HG03060 (cell line): ENCODE results near the gene BRPF1.
A peak's percentile ranks its signal among the peaks of the same experiment; 100 is the strongest.

Source experiments
- ATAC-seq: cut with Tn5 transposase; IDR thresholded peaks from one replicate; pipeline ENCODE4 v1.9.1; 2021; ENCODE audit warnings: low read depth, moderate number of reproducible peaks; ENCODE audit not compliant: unreplicated experiment

BRPF1 gene, protein sequence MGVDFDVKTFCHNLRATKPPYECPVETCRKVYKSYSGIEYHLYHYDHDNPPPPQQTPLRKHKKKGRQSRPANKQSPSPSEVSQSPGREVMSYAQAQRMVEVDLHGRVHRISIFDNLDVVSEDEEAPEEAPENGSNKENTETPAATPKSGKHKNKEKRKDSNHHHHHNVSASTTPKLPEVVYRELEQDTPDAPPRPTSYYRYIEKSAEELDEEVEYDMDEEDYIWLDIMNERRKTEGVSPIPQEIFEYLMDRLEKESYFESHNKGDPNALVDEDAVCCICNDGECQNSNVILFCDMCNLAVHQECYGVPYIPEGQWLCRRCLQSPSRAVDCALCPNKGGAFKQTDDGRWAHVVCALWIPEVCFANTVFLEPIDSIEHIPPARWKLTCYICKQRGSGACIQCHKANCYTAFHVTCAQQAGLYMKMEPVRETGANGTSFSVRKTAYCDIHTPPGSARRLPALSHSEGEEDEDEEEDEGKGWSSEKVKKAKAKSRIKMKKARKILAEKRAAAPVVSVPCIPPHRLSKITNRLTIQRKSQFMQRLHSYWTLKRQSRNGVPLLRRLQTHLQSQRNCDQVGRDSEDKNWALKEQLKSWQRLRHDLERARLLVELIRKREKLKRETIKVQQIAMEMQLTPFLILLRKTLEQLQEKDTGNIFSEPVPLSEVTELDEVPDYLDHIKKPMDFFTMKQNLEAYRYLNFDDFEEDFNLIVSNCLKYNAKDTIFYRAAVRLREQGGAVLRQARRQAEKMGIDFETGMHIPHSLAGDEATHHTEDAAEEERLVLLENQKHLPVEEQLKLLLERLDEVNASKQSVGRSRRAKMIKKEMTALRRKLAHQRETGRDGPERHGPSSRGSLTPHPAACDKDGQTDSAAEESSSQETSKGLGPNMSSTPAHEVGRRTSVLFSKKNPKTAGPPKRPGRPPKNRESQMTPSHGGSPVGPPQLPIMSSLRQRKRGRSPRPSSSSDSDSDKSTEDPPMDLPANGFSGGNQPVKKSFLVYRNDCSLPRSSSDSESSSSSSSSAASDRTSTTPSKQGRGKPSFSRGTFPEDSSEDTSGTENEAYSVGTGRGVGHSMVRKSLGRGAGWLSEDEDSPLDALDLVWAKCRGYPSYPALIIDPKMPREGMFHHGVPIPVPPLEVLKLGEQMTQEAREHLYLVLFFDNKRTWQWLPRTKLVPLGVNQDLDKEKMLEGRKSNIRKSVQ (N-terminal part only)

DNA sequence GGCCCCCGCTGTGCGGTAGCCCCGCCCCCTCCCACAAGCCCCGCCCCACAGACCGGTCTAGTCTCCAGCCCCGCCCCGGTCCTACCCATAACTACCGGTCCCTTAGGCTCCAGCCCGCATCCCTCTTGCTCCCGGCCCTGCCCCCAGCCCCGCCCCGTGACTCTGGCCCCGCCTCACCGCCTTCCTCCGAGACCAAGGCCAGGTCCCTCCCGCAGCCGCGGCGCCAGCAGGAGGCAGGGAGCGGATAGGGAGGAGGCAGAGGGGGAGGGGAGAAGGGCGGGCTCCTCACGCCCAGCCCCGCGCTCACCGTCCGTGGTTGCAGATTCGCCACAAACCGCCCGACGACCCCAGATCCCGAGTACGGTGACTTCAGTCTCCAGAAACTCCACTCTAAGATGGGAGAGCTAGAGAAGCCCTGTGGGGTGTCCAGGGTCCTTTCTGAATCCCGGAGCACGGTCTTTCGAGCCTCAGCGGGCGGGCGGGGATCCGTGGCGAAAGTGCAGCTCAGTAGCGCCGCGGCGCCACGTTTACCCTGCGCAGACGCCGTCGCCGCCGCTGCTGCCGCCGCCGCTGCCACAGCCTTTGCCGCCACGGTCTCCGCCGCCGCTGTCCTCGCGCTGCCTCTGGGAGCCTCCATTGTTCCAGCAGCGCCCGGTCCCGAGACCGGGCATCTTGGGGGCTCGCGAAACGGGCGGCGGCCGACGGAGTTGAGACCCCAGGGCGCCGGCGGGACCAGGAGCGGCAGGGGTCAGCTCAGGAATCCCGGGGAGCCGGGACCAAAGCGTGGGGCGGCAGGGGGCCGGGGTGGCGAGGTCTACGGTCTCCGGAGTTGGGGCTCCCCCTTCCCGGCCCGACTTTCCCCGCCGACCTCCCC is at the start of gene BRPF1:
TSS of gene BRPF1 (plus strand) at position 530 of the 874 bp plus-strand sequence. CDS start 2,406 bp downstream, outside the sequence.
- peak; percentile 54 for ATAC-seq

DNA sequence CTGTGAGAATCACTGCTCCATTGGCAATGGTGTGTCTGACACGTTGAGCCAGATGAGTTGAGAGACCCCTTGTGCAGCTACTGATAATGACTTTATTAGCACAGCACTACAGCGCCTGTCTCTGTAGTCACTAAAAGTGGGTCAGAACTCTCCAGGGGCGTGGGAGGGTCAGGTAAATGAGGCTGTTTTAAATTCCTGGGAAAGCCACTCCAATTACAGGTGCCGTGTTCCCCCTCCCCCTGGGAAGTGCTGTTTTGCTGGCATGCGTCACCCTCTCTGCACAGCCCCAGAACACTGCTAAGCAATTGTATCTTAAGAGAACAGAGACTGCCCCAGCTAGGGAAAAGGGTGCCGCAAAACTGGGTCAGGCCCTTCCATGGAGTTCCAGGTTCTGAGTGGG is 49.4 kb upstream of the BRPF1 start:
- no peak for ATAC-seq

DNA sequence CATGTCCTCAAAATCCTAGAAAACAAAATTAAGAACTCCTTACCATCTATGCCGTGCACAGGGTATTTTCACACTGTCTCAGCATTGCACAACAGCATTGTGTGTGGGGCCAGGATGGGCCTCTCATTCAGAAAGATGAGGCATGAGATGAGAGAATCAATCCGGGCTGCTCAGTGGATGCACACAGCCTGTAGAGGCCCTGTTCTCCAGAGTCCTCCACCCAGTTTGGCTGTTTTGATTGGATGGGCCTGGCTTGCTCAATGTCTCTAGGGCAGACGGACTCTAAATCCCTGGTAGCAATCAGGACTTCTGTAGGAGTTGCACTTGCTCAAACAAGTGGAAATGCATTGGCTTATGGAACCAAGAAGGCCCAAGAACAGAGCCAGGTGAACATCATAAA is 48.1 kb upstream of the BRPF1 start:
- ATAC-seq, result no peak

DNA sequence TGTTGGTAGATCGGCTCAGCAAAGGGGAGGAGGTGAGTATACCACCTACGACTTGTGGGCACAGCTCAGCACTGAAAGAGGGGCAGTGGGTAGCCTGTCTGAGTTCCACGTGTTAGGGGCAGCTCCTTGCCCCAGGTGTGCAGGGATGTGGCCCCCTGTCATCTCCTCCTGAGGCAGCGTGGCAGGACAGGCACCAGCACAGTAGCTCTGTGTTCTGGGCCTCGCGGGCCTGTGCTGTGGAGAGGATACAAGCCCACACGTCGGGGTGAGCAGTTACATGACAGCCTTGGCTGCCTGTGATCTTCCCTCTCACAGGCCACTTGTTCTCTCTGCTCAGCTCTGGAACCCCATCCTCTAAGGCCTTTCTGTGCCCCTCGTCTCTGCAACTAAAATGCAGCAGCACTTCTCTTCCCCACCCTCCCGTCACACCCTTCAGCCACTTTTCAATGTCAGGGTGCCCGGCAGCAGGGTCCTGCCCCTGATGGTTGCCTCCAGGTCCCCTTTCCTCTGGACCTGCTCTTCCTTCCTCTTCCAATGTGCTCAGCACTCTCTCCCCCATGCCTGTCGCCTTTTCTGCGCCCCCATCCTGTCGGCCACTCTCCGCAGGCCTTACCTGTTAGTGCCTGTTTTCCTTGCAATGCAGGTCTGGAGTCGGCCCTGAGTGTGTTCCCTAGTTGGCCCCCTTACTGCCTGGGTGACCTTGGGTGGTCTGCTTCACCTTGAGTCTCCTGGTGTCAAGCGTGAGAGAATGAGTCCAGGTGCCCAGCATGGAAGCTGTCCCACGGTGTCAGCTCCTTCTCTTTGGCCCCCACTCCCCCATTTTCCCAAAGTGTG is 46.1 kb upstream of the BRPF1 start:
- no peak for ATAC-seq

DNA sequence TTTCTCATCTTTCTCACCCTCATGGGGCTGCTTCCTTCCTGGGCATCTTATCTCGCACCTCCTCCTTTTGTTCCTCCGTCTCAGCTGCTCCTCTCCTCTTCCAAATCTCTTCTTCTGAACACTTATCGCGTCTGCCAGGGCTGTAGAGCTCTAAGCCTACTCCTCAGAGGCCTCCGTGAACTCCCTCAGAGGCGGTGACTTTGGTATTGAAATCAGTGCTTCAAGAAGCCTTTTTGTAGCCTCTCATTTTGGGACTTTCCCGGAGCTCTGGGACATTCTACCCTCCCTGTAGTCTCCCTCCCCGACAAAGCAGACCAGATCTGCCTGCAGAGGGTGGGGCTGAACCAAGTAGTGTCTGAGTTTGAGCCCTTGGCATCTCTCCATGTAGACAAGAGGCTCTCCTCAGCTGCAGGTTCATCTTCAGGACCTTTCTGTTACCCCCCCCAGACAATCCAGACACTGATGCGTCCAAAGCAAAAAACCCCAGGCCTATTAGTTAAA is 45.4 kb upstream of the BRPF1 start:
- no peak for ATAC-seq

DNA sequence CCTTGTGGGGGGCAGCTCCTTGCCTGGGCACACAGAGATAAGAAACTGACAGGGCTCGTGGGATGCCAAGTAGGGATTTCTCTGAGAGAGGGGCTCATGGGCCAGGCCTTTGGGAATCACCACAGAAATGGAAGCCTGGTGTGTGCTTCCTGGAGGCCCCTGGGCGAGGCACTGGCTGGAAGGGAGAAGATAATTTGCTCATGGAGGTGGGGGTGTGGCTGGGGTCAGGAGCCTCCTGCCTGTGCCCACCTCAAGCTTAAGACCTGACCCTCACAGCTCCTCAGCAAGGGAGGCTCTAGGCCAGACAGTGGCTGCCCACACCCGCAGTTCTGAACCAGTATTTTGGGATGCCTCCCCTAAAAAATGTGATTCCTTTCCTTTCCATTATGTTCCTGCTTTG is 44.8 kb upstream of the BRPF1 start:
- no peak for ATAC-seq

DNA sequence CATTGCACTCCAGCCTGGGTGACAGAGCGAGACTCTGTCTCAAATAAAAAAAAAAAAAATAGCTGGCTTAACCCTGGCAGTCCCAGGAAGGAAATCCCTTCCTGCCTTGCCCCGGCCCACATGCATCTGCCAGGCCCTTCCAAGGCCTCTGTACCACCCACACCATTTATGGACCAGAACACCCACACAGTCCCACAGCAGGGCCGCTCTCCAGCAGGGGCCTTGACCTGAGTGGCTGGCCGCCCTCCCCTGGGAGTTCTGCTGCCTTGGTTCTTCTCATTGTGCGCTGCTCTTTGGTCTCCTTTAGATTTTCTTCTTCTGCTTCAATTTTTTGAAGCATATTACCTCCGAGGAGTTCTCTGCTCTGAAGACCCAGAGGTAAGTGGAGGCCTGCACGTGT is 44.0 kb upstream of the BRPF1 start:
- ATAC-seq, result no peak

DNA sequence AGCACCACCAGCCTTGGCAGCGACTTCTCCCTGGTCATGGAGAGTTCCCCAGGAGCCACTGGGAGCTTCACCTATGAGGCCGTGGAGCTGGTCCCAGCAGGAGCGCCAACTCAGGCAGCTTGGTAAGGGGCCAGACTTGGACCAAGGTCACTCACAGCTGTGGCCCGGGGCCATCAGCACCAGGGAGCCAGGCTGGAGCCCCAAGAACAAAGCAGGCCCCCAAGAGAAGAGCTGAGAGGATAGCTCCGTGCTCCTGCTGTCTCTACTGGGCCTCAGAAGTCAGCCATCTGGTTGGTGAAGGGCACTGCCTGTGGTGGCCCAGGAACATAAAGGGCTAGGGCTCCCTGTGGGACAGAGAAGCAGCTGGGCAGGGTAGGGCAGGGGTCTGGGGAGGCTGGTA is 42.6 kb upstream of the BRPF1 start:
- no peak for ATAC-seq

DNA sequence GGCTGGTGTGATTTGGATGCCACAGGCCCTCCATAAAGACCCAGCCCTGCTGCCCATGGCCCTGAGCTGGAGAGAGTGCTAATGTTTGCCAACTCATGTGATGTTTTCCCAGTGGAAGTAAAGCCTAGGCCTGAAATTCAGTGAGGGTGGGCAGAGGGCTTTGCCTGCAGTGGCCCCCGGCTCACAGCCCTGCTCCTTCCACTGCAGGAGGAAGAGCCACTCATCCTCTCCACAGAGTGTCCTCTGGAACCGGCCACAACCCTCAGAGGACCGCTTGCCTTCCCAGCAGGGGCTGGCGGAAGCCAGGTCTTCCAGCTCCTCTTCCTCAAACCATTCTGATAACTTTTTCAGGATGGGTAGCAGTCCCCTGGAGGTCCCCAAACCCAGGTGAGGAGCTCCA is 41.8 kb upstream of the BRPF1 start:
- no peak for ATAC-seq

DNA sequence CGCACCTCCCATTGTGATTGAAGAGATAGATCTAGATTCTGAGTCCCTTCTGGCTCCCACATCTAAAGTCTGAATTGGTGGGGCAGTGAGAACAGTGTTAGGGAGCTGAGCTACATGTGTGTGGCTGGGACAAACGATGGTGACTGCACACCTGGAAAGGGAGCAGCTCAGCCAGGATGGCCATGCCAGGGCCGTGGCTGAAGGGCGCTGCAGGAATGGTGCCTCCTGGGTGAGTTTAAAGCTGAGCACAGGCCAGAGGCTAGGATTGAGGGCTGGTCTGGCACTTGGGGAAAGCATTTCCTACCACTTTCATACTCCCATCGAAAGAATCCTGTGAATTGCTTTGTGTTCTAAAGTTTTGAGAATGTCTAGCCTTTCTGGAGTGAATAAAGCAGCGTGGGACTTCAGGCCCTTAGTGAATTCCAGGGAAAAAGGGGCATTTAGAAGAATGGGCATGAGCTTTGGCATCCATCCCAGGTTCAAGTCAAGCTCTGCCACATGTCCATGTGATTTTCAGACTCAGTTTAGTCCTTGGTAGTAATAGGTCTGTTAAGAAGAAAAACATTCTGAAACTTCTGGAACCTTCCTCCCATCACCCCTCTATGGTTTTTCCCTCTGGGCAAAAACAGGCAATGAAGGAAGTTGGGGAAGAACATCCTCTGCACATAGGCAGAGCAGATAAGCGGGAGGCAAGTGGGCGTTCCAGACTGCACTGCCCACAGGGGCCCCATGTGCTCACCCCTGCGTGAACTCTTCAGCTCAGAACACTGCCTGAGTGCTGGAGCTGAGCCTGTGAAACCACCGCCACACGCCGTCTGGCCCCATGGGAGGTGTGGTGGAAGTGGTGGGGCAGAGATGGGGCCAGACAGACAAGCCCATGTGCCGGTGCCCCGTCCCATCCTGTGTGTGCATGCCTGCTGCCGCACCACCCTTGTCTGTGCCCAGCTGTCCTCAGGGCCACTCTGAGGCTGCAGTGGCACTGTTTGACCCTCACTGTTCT is 40.8 kb upstream of the BRPF1 start:
- peak; percentile 93 for ATAC-seq

DNA sequence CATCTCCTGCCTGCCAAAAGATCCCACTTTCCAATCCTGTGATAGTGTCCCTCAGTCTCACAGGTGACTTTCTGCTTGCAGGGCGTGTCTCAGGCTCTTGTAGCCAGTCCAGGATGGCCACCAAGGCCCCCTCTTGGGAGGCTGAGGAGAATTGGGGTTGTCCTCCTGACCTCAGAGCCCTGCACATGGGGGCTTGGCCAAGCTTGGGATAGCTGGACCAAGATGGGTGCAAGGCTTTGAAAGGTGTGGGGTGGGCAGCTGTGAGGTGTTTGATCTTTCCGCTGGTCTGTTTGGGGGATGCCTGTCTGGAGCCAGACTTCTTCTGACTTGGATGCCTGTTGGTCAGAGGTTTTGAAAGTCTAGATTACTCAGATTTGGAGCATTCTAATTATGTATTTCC is 39.9 kb upstream of the BRPF1 start:
- no peak for ATAC-seq

DNA sequence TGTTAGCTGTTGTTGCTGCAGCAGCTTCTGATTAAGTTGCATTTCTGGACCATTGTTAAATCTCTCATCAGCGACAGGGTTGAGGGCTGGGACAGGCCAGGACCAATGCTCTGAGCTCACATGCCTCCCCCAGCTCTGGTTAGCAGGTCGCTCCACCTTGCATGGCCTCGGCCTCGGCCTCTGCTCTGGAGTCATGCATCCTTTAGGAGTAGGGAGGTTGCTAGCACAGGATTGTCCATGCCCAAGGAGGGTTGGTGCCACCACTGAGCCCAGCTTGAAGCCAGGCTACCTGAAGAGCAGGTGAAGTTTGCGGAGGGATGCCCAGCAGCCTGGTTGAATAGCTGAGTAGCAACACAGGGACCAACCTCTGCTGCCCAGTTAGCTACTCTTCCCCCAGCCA is 39.1 kb upstream of the BRPF1 start:
- no peak for ATAC-seq

DNA sequence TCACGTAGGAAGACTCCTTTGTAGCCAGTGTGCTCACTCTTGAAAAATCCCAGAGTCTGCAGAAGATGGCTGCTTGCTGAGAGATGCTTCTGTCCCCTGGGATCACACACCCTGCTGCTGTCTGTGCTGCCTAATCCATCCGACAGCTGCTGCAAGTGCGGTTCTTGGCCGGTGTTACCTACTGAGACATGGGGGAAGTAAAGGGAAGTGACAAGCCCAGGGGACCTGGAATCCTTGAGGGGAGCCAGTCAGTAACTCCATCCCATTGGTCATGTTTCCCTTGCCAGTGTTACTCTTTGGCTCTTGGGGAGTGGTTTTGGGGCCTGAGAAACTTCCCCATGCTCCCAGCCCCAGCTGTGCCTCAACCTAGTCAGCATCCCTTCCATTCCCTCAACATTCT is 36.2 kb upstream of the BRPF1 start:
- ATAC-seq, result no peak

DNA sequence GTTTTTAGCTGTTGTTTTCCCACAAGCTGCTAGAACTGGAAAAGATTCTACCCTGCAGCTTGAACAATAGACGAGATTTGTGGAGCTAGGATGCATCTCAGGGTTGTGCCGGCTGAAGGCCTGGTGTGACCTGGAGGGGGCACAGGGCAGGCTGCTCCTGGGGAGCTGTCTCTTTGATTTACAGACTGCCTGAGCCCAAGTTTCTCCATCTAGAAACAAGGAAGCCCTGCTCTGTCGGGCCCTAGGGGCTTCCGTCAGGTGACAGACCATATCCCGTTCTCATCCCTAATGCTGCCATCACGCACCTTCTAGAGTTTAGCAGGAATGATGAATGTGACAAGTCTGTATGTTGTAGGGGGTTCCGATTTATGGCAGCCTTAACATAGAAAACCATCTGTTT is 35.8 kb upstream of the BRPF1 start:
- ATAC-seq, result no peak

DNA sequence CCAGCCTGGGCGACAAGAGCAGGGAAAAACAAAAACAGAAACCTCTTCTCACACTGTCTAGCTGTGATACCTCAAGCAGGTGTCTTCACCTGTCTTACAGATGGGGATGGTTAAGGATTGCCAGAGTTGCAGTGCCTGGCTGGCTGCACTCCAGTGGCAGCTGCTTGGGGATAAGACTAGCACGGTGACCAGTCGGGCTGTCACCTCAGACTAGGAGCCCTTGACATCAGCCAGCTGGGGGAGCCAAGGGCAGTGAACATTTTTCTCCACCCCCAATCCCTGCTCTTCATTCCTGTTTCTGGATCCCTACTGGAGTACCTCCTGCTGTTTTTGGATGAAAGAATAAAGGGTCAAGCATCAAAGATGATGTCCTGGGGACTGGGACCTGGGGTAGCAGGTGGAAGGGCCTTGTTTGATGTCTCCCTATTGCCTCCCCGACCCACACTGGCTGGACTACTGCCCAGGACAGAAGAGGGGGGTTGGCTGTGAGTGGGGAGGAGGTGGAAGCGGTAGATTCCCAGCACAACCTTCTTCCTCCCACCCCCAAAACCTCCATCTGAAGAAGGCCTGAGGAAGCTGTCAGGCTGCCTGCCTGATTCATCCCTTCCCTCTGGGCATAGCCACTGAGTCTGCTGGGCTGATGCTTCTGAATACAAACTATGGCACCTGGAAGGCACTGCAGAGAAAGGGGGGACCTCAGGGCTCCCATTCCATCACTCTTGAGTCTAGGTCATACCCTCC is 34.9 kb upstream of the BRPF1 start:
- ATAC-seq, result no peak

DNA sequence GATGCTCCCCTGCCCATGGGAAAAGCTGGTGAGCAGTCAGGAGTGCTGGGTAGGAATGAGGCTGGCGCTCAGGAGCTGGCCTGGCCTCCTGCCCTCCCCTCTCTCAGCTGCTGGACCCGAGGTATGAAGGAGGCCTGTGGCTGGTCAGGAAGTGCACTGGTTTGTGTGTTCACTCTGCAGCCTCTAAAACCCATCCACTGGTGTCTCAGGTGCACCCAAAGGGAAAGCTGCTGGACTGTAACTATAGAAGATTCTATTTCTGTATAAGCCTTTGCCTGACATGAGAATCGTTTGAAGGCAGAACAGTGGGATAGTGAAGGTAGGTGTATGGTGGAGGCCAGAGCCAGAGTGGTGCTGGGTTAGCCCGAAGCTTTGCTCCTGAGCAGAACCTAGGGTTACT is 33.6 kb upstream of the BRPF1 start:
- ATAC-seq, result no peak

DNA sequence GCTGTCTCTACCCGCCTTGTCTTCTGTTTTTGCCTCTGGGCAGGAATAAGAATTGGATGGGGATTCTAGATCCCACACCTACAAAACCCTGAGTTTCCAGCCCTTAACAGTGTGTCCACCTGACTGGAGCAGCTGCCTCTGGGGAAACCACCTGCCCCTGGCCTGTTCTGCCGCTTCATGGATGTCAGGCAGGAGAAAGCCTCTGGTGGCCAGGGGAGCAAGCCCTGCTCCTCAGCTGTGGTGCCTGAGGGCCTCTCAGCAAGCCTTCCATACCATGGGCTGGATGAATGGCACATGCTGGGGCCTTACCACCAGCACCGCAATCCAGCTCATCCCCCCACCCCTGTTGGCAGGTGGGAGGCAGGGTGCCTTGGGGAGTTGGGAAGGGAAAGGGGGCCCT is 33.2 kb upstream of the BRPF1 start:
- ATAC-seq, result no peak
